ENCODE results near the gene IPP. TPM values are rescaled to one million over a fixed set of nuclear protein-coding genes. Genes with fewer than 3 reads are reported as not detected.

IPP gene
- polyA plus RNA-seq, 1 of the 3 experiments (the other 2 are of a cell fraction), result 3.2 TPM

DNA sequence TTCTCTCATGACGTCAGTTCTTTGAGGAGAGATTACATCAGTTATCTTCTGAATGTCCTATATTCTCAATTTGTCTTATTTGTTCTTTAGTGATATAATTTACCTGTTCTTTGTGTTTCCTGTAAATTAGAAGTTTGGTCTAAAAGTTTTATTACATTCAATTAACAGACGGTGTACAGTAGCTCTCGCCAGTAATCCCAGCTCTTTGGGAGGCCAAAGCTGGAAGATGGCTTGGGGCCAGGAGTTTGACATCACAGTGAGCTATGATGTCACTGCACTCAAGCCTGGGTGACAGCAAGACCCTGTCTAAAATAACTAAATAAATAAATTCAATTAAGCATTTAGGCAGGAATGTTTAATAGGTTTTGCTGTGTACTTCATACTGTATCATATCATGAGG is 25.3 kb upstream of the IPP start:
- ChIA-PET POLR2A (interaction anchor here (0.9 kb wide), 1 partner anchor 25 kb away, joined by 3 read pairs; the partner anchor contains the start of gene IPP), CTCF (no interaction called here)
- H4K20me1 ChIP-seq (ENCODE audit: insufficient read depth), result no peaks in the 10 kb centered on the region
- no peaks in the 10 kb centered on the region for H3K36me3 ChIP-seq (replicated peaks in 1 of 2; ENCODE audit: control insufficient read depth in 1 of 2, insufficient read depth in 2 of 2, low read length in 1 of 2)
- H3K9ac ChIP-seq, result no peak overlapping the region
- no peaks in the 10 kb centered on the region for H3K4me1 ChIP-seq (ENCODE audit: control insufficient read depth in 1 of 2, insufficient read depth in 2 of 2, low read depth in 1 of 2, low read length in 1 of 2)
- no peak overlapping the region for H2AFZ ChIP-seq (ENCODE audit: low read depth)
- H3F3A ChIP-seq (replicated peaks; ENCODE audit: insufficient read depth), result no peaks in the 10 kb centered on the region
- H3K9me2 ChIP-seq, result no peaks in the 10 kb centered on the region
- no peak overlapping the region for H3K4me2 ChIP-seq
- WGBS (ENCODE audit: low lambda C conversion rate), result 92% methylated on average over 3 of the region's 3 CpGs
- TF ChIP-seq, protein P1, sequence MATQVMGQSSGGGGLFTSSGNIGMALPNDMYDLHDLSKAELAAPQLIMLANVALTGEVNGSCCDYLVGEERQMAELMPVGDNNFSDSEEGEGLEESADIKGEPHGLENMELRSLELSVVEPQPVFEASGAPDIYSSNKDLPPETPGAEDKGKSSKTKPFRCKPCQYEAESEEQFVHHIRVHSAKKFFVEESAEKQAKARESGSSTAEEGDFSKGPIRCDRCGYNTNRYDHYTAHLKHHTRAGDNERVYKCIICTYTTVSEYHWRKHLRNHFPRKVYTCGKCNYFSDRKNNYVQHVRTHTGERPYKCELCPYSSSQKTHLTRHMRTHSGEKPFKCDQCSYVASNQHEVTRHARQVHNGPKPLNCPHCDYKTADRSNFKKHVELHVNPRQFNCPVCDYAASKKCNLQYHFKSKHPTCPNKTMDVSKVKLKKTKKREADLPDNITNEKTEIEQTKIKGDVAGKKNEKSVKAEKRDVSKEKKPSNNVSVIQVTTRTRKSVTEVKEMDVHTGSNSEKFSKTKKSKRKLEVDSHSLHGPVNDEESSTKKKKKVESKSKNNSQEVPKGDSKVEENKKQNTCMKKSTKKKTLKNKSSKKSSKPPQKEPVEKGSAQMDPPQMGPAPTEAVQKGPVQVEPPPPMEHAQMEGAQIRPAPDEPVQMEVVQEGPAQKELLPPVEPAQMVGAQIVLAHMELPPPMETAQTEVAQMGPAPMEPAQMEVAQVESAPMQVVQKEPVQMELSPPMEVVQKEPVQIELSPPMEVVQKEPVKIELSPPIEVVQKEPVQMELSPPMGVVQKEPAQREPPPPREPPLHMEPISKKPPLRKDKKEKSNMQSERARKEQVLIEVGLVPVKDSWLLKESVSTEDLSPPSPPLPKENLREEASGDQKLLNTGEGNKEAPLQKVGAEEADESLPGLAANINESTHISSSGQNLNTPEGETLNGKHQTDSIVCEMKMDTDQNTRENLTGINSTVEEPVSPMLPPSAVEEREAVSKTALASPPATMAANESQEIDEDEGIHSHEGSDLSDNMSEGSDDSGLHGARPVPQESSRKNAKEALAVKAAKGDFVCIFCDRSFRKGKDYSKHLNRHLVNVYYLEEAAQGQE (IDR thresholded peaks at IDR 0.05; ENCODE audit: low read depth, low read length), result no peak
- TF ChIP-seq RFX5 (IDR thresholded peaks at IDR 0.05; ENCODE audit: low read length) (no peak), RXRA (IDR thresholded peaks at IDR 0.05; ENCODE audit: borderline replicate concordance, low read depth) (no peak), NRF1 (IDR thresholded peaks at IDR 0.05; ENCODE audit: low read depth, low read length) (no peak), POLR2AphosphoS5 (IDR thresholded peaks at IDR 0.05; ENCODE audit: low read depth, low read length) (no peak), GATA2 (CRISPR knock-in tag; IDR thresholded peaks at IDR 0.05) (no peak), TEAD4 (IDR thresholded peaks at IDR 0.05; ENCODE audit: borderline replicate concordance, insufficient read depth) (no peak), MEF2A (IDR thresholded peaks at IDR 0.05; ENCODE audit: borderline replicate concordance, low read depth) (no peak), GABPA (IDR thresholded peaks at IDR 0.05; ENCODE audit: low read depth) (no peak), FOSL2 (IDR thresholded peaks at IDR 0.05; ENCODE audit: borderline replicate concordance, low read depth) (no peak), TAF1 (IDR thresholded peaks at IDR 0.05; ENCODE audit: borderline replicate concordance, low read depth, low read length) (no peak), RCOR1 (IDR thresholded peaks at IDR 0.05; ENCODE audit: low read length) (no peak), FOXJ3 (CRISPR knock-in tag; IDR thresholded peaks at IDR 0.05) (no peak), EP300 (IDR thresholded peaks at IDR 0.05; ENCODE audit: borderline replicate concordance in 1 of 2, low read depth in 1 of 2, low read length in 1 of 2) (no peak)
- TF ChIP-seq, protein P2, sequence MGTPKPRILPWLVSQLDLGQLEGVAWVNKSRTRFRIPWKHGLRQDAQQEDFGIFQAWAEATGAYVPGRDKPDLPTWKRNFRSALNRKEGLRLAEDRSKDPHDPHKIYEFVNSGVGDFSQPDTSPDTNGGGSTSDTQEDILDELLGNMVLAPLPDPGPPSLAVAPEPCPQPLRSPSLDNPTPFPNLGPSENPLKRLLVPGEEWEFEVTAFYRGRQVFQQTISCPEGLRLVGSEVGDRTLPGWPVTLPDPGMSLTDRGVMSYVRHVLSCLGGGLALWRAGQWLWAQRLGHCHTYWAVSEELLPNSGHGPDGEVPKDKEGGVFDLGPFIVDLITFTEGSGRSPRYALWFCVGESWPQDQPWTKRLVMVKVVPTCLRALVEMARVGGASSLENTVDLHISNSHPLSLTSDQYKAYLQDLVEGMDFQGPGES (IDR thresholded peaks at IDR 0.05; ENCODE audit: low read depth, low read length), result no peak
- TF ChIP-seq, protein P3, sequence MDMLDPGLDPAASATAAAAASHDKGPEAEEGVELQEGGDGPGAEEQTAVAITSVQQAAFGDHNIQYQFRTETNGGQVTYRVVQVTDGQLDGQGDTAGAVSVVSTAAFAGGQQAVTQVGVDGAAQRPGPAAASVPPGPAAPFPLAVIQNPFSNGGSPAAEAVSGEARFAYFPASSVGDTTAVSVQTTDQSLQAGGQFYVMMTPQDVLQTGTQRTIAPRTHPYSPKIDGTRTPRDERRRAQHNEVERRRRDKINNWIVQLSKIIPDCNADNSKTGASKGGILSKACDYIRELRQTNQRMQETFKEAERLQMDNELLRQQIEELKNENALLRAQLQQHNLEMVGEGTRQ (IDR thresholded peaks at IDR 0.05; ENCODE audit: borderline replicate concordance, low read depth, low read length), result no peak
- DNase-seq, result no peak
- no peaks in the 10 kb centered on the region for H3K9me3 ChIP-seq
- no peaks in the 10 kb centered on the region for H3K79me2 ChIP-seq (ENCODE audit: insufficient read depth)
- no peak overlapping the region for H3K4me3 ChIP-seq (ENCODE audit: low read depth in 2 of 2, low read length in 1 of 2)
- no peaks in the 10 kb centered on the region for H3K27me3 ChIP-seq (ENCODE audit: insufficient read depth)
- H3K27ac ChIP-seq (ENCODE audit: low read depth in 2 of 2, low read length in 1 of 2), result no peak overlapping the region
